ENCODE data around the gene COL19A1.

Gene COL19A1

GRCh38 chr6:70208235-70208790, 342.0 kb downstream of the COL19A1 start:
- in situ Hi-C loops (cut with HindIII; ENCODE audit: low sequenced_read_pairs), result no loop called here

- in situ Hi-C loops (cut with HindIII; ENCODE audit: low sequenced_read_pairs), result no loop called here
Observed at GRCh38 chr6:70210462-70210861, 344.1 kb downstream of the COL19A1 start.

GRCh38 chr6:70215460-70216108, 349.2 kb downstream of the COL19A1 start:
- in situ Hi-C loops (cut with HindIII; ENCODE audit: low sequenced_read_pairs), result no loop called here

GRCh38 chr6:70216767-70217166, 350.4 kb downstream of the COL19A1 start:
- in situ Hi-C loops (cut with HindIII; ENCODE audit: low sequenced_read_pairs), result no loop called here

GRCh38 chr6:70219943-70220613, 353.7 kb downstream of the COL19A1 start:
- in situ Hi-C loops (cut with HindIII; ENCODE audit: low sequenced_read_pairs), result no loop called here

GRCh38 chr6:70221025-70221714, 354.8 kb downstream of the COL19A1 start:
- in situ Hi-C loops (cut with HindIII; ENCODE audit: low sequenced_read_pairs), result no loop called here

GRCh38 chr6:70221715-70222438, 355.5 kb downstream of the COL19A1 start:
- in situ Hi-C loops (cut with HindIII; ENCODE audit: low sequenced_read_pairs), result no loop called here

- in situ Hi-C loops (cut with HindIII; ENCODE audit: low sequenced_read_pairs), result no loop called here
Observed at GRCh38 chr6:70222439-70222749, 356.0 kb downstream of the COL19A1 start.

GRCh38 chr6:70225055-70225454, 358.7 kb downstream of the COL19A1 start:
- in situ Hi-C loops (cut with HindIII; ENCODE audit: low sequenced_read_pairs), result no loop called here

- in situ Hi-C loops (cut with HindIII; ENCODE audit: low sequenced_read_pairs), result no loop called here
Observed at GRCh38 chr6:70231311-70231710, 365.0 kb downstream of the COL19A1 start.

GRCh38 chr6:70234561-70235236, 368.3 kb downstream of the COL19A1 start:
- in situ Hi-C loops (cut with HindIII; ENCODE audit: low sequenced_read_pairs), result no loop called here

GRCh38 chr6:70236343-70236742, 370.0 kb downstream of the COL19A1 start:
- in situ Hi-C loops (cut with HindIII; ENCODE audit: low sequenced_read_pairs), result no loop called here

- in situ Hi-C loops (cut with HindIII; ENCODE audit: low sequenced_read_pairs), result no loop called here
Observed at GRCh38 chr6:70241031-70241430, 374.7 kb downstream of the COL19A1 start.

GRCh38 chr6:70241991-70242420, 375.6 kb downstream of the COL19A1 start:
- in situ Hi-C loops (cut with HindIII; ENCODE audit: low sequenced_read_pairs), result no loop called here

GRCh38 chr6:70246118-70246517, 379.8 kb downstream of the COL19A1 start:
- in situ Hi-C loops (cut with HindIII; ENCODE audit: low sequenced_read_pairs), result no loop called here

GRCh38 chr6:70252604-70253003, 386.2 kb downstream of the COL19A1 start:
- in situ Hi-C loops (cut with HindIII; ENCODE audit: low sequenced_read_pairs), result loop anchor here (5.0 kb wide), 1 partner anchor 35 kb away; no protein-coding TSS in a partner anchor

- in situ Hi-C loops (cut with HindIII; ENCODE audit: low sequenced_read_pairs), result loop anchor here (5.0 kb wide), 1 partner anchor 33 kb away; no protein-coding TSS in a partner anchor
Observed at GRCh38 chr6:70253923-70254322, 387.6 kb downstream of the COL19A1 start.

GRCh38 chr6:70254784-70255183, 388.4 kb downstream of the COL19A1 start:
- in situ Hi-C loops (cut with HindIII; ENCODE audit: low sequenced_read_pairs), result loop anchor here (5.0 kb wide), 1 partner anchor 33 kb away; no protein-coding TSS in a partner anchor

GRCh38 chr6:70257768-70258273, 391.5 kb downstream of the COL19A1 start:
- in situ Hi-C loops (cut with HindIII; ENCODE audit: low sequenced_read_pairs), result no loop called here

GRCh38 chr6:70258483-70258882, 392.1 kb downstream of the COL19A1 start:
- in situ Hi-C loops (cut with HindIII; ENCODE audit: low sequenced_read_pairs), result no loop called here
